Measurements from ENCODE around the gene SPTBN5. TPM values are rescaled to one million over a fixed set of nuclear protein-coding genes. Genes with fewer than 3 reads are reported as not detected.

Gene SPTBN5
- total RNA-seq, 8 experiments from 2014 or later: 0.18 to 2.3 (median 0.72) TPM

DNA sequence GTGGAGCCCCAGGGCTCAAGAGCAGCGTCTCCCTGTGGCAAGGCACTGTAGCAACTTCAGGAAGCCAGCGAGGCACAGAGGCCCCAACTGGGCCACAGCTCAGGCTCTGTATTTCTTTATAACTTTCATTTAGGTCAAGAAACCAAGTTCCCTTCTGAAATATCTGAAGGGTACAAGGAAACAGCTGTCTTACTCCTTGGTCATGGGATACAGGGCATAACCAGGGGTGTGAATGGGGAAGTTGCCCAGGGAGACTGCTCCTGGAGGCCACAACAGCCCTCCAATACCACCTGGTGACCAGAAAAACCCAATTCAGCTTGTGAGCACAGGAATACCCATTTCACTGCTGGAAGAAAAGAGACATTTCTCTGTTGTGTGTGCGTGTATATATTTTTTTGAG, 13.3 kb upstream of the SPTBN5 start:
- ATAC-seq (replicated peaks in 6 of 8): no peak
- Histone ChIP-seq H3K4me1 (replicated peaks in 1 of 2) (no peaks in the 10 kb centered on the region), H3K4me3 (no peak overlapping the region), H3K27ac (no peak overlapping the region)
- in situ Hi-C loops (cut with MboI; ENCODE audit: low pct_unique_long_range_greater_than_20kb in 2 of 9, low sequenced_read_pairs in 9 of 9, unreplicated experiment in 9 of 9): no loop called here
- WGBS, 10 experiments: 82 to 100% (median 96%) methylated on average over 1 to 2 of the region's 3 CpGs; no CpG with 5 or more reads in 6 of the 10 experiments

DNA sequence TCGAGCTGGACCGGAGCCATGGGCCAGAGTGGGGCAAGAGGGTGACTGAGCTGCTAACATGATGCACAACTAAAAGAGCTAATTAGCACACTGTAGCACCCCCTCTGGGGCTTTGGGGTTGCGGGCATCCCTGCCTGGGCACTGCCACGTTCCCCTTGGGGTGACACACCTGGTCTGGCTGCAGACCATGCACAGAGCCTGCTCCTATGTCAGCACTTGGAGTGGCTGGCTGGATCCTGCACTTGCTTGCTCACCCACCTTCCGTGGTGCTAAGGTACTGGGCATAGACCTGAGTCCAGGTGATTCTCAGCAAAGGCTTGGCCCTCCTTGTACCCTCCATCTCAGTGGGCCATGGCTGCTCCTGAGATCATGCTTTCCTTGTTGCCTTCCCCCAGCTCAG, 12.8 kb upstream of the SPTBN5 start:
- no peaks in the 10 kb centered on the region for H3K4me1 ChIP-seq (replicated peaks in 1 of 2)
- WGBS, 10 experiments: 60 to 100% (median 96%) methylated on average over 1 to 3 of the region's 5 CpGs; no CpG with 5 or more reads in 6 of the 10 experiments
- in situ Hi-C loops (cut with MboI; ENCODE audit: low pct_unique_long_range_greater_than_20kb in 2 of 9, low sequenced_read_pairs in 9 of 9, unreplicated experiment in 9 of 9): no loop called here
- no peak overlapping the region for H3K27ac ChIP-seq
- no peak overlapping the region for H3K4me3 ChIP-seq
- no peak for ATAC-seq (replicated peaks in 6 of 8)

DNA sequence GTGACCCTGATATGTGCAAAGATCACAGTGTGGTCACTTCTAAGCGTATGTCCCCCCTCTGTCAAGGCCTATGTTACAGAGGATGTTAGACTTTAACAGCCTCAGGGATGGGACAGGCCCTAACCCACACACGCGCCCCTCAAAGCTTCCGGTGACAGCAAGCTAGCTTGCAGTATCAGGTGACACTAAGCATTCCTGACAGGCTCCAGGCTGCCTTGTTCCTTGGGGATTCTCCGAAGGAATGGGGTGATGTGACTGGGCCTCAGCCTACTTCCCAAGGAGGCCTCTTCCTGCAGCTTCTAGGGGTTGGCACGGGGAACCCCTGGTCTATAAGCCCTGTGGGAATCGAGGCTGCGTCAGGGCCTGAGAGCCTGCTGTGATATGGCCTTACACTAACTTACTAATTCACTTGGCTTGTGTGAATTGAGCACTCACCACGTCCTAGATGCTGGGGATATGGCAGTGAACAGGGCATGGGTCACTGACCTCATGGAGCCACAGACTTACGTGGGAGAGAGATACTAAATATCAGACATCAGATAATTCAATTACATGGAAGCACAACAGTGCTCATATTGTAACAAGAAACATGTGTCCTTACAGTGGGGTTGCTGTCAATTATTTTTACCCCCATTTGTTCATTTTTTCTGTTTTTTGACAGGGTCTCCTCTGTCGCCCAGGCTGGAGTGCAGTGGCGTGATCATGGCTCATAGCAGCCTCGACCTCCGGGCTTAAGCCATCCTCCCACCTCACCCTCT, 11.4 kb upstream of the SPTBN5 start:
- WGBS, 10 experiments: 53 to 100% (median 87%) methylated on average over 1 to 13 of the region's 14 CpGs; no CpG with 5 or more reads in 2 of the 10 experiments
- H3K4me3 ChIP-seq: no peak overlapping the region
- H3K27ac ChIP-seq: no peak overlapping the region
- no peaks in the 10 kb centered on the region for H3K4me1 ChIP-seq (replicated peaks in 1 of 2)
- in situ Hi-C loops (cut with MboI; ENCODE audit: low pct_unique_long_range_greater_than_20kb in 2 of 9, low sequenced_read_pairs in 9 of 9, unreplicated experiment in 9 of 9): no loop called here
- ATAC-seq (replicated peaks in 6 of 8): peak in 5 of 8 experiments; percentile 9 to 23 (median 17)

DNA sequence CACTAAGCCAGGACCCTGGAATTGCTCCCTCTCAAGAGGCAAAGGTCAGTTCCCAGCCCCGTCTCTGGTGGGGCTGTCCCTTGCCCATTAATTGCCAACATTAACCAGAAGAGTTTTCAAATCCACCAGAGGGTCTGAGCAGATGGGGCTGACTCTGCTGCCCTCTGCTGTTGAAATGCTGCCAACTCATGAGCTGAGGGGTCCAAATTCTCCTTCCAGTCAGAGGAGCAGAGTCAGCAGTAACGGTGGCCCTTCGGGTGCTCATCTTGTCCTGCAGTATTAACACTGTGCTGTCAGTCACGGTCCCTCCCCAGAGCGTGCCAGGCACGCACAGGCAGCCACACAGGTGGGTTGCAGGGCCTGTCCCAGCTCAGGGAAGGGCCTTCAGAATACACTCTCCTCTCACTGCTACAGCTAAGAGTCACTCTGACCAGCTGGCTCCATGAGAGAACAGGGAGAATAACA, 10.7 kb upstream of the SPTBN5 start:
- peak; percentile 78 to 95 (median 85) for ATAC-seq (replicated peaks in 6 of 8)
- in situ Hi-C loops (cut with MboI; ENCODE audit: low pct_unique_long_range_greater_than_20kb in 2 of 9, low sequenced_read_pairs in 9 of 9, unreplicated experiment in 9 of 9): no loop called here
- no peak overlapping the region for H3K27ac ChIP-seq

DNA sequence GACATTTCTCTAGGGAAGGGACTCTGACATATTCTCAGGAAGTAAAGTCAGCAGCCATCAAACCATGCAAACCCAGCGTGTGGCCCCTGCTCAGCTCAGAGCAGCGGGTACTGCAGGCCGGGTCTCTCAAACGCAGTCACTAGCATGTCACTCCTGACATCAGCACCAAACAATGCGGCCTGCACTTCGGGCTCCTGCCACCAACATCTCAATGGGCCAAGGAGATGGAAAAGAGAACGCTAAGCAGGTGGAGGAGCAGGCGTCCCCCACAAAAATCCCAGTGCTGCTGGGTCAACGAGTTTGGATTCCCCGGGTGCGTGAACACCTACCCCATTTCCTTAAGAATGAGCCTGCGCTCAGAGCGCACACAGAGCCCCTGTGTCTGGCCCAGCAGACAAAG, 9.9 kb upstream of the SPTBN5 start:
- Histone ChIP-seq H3K4me1 (replicated peaks in 1 of 2) (no peaks in the 10 kb centered on the region), H3K27ac (no peak overlapping the region), H3K4me3 (no peak overlapping the region)
- ATAC-seq (replicated peaks in 6 of 8): no peak
- in situ Hi-C loops (cut with MboI; ENCODE audit: low pct_unique_long_range_greater_than_20kb in 2 of 9, low sequenced_read_pairs in 9 of 9, unreplicated experiment in 9 of 9): no loop called here
- 40 to 100% (median 89%) methylated on average over 1 to 7 of the region's 13 CpGs; no CpG with 5 or more reads in 4 of the 10 experiments for WGBS, 10 experiments

More for the DNA sequence above, 10.7 kb upstream of the SPTBN5 start:
- WGBS, 10 experiments: 3 to 20% (median 10%) methylated on average over 1 to 5 of the region's 6 CpGs; no CpG with 5 or more reads in 7 of the 10 experiments
- H3K4me1 ChIP-seq (replicated peaks in 1 of 2): no peaks in the 10 kb centered on the region
- H3K4me3 ChIP-seq: no peak overlapping the region

DNA sequence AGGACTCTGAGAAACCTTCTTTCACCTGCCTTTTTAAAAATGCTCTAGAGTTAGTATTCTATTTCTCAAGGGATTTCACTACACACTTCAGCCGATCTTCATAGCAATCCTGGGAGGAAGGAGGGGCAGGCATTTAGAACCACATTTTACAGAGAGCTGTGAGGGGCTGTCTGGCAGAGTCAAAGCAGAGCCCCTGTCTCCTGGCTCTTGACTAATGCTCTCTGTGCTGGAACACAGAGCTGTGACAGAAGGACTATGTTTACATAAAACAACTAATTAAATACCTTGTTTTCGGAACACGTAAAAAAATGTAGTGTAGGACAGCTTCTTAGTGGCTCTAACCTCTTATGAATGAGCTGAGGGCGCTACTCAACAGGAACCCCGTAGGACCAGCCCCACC, 7.6 kb upstream of the SPTBN5 start:
- H3K4me3 ChIP-seq: no peak overlapping the region
- no peak overlapping the region for H3K27ac ChIP-seq
- no peaks in the 10 kb centered on the region for H3K4me1 ChIP-seq (replicated peaks in 1 of 2)
- no peak for ATAC-seq (replicated peaks in 6 of 8)
- in situ Hi-C loops (cut with MboI; ENCODE audit: low pct_unique_long_range_greater_than_20kb in 2 of 9, low sequenced_read_pairs in 9 of 9, unreplicated experiment in 9 of 9): no loop called here
- 58 to 100% (median 87%) methylated on average over 2 to 5 of the region's 5 CpGs; no CpG with 5 or more reads in 3 of the 10 experiments for WGBS, 10 experiments

DNA sequence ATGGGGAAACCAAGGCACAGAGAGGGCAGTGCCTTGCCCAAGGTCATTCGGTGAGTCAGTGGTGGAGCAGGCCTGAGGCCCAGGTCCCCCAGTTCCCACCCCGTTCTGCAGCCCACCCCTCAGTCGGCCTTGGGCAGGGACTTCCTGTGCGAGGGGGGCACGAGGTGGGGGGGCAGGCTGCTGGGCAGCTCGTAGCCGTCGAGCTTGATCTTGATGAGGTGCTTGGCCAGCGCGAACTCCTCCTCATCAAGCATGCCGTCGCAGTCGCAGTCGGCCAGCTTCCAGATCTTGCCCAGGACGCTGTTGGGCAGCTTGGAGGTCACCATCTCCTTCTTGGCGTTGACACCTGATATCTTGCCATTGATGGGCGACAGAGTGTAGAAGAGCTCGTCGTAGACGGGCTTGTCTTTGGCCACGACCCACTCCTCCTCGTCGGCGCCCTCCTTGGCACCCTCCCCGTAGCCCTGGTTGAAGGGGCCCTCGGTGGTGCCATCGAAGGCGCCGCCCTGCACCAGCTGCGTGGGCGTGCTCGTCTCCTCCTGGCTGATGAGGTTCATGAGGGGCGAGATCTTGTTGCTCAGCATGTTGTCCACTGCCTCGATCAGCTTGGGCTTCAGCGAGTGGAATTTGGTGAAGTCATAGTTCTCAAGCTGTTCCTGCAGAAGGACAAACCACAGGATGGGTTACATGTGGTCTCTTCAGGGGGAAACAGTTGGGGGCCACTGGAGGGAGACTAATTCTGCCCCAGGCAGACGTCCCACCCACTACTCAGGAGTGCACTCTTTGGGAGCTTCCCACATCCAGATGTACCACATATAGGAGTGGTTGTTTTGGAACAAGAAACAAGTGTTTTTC, 6.9 kb upstream of the SPTBN5 start:
- in situ Hi-C loops (cut with MboI; ENCODE audit: low pct_unique_long_range_greater_than_20kb in 2 of 9, low sequenced_read_pairs in 9 of 9, unreplicated experiment in 9 of 9): no loop called here
- 60 to 100% (median 97%) methylated on average over 2 to 6 of the region's 36 CpGs; no CpG with 5 or more reads in 4 of the 10 experiments for WGBS, 10 experiments
- Histone ChIP-seq H3K4me3 (no peak overlapping the region), H3K27ac (no peak overlapping the region), H3K4me1 (replicated peaks in 1 of 2) (no peaks in the 10 kb centered on the region)
- no peak for ATAC-seq (replicated peaks in 6 of 8)

DNA sequence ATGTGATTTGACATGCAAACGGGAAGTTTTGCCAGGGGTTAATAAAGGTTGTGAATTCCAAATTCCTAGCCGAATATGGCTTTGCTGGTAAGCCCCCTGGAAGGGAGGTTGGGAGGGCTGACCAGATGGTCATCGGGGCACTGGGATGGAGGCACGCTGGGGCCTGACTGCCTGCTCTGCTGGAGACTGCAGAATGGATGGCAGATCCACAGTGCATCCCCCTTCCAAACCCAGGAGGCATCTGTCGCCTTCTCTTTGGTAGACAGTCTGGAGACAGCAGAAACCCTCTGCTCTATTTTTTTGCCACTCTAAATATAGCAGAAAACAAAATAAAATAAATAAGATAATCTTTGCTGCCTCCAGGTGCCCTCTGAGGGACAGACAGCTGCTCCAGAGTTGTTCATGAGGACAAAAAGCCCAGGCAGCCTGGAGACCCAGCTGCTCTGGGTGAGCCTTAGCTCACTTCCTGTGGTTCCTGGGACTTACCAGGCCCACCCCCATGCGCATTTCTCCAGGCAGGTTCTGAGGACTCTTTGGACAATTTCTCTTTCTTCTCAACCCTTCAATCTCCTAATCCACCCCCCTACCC, 6.1 kb upstream of the SPTBN5 start:
- H3K4me3 ChIP-seq: no peak overlapping the region
- 50 to 100% (median 67%) methylated on average over 1 to 5 of the region's 6 CpGs; no CpG with 5 or more reads in 3 of the 10 experiments for WGBS, 10 experiments
- H3K27ac ChIP-seq: no peak overlapping the region
- in situ Hi-C loops (cut with MboI; ENCODE audit: low pct_unique_long_range_greater_than_20kb in 2 of 9, low sequenced_read_pairs in 9 of 9, unreplicated experiment in 9 of 9): no loop called here
- peak in 1 of 8 experiments; percentile 12 for ATAC-seq (replicated peaks in 6 of 8)
- no peaks in the 10 kb centered on the region for H3K4me1 ChIP-seq (replicated peaks in 1 of 2)

DNA sequence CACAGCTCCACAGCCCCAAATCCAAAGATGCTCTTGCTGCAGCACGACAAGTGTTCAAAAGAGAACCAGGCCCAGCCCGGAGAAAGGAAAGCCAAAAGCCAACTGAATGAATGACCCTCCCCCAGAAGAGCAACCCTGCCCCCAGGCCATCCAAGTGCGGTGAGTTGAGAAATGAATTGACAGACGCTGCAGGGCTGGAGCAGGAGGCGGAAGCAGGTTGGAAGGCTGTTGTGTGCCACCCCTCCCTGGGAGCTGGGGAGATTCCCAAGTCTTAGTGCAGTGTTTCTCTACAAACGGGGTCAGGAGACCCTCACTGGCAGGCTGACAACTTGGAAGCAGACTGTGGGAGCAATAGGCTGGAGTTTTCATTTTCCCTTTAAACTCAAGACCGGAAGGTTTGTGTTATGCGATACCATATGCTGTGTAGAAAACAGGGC, 3.5 kb upstream of the SPTBN5 start:
- H3K27ac ChIP-seq: no peak overlapping the region
- in situ Hi-C loops (cut with MboI; ENCODE audit: low pct_unique_long_range_greater_than_20kb in 2 of 9, low sequenced_read_pairs in 9 of 9, unreplicated experiment in 9 of 9): no loop called here
- no peak overlapping the region for H3K4me3 ChIP-seq
- ATAC-seq (replicated peaks in 6 of 8): no peak
- 50 to 100% (median 68%) methylated on average over 1 to 7 of the region's 8 CpGs; no CpG with 5 or more reads in 4 of the 10 experiments for WGBS, 10 experiments
- peaks cover 0 to 4% of the 10 kb centered on the region in 2 donors for H3K4me1 ChIP-seq (replicated peaks in 1 of 2)

DNA sequence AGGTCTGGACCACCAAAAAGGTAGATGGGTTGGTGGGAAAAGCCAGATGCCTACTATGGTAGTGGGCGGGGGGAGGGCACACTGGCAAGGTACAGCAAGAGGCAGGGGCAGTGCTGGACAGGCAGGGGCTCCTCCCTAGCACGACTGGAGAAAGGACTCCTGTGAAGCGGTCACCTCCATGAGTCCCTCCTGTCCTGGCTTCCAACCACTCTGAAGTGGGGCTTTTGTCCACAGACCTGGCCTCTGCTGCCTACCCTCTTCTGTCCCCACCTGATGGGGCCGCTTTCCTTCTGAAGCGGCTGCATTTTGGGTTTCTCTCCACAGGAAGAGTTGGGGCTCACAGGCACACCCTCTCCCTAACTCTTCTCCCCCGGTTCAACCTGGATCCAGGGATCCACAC, 2.7 kb upstream of the SPTBN5 start:
- H3K4me3 ChIP-seq: no peak overlapping the region
- in situ Hi-C loops (cut with MboI; ENCODE audit: low pct_unique_long_range_greater_than_20kb in 2 of 9, low sequenced_read_pairs in 9 of 9, unreplicated experiment in 9 of 9): no loop called here
- no peak for ATAC-seq (replicated peaks in 6 of 8)
- H3K27ac ChIP-seq: no peak overlapping the region
- H3K4me1 ChIP-seq (replicated peaks in 1 of 2): peaks cover 2 to 7% of the 10 kb centered on the region in 2 donors
- 57 to 100% (median 100%) methylated on average over 1 to 3 of the region's 6 CpGs; no CpG with 5 or more reads in 1 of the 10 experiments for WGBS, 10 experiments

DNA sequence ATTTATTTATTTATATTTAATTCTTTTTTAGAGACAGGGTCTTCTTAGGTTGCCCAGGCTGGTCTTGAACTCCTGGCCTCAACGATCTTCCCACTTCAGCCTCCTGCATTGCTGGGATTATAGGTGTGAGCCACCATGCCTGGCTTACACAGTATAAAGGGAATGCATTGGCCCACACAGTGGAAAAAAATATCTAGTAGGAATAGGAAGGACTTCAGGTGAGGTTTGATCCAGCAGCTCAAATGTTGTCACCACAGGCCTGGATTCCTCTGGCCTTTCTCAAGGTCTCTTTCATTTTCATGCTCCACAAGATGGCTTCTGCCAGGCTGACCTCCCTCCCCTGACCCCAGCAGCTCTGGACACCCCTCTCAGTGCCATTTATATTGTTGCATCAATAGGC, 2.1 kb upstream of the SPTBN5 start:
- WGBS, 10 experiments: 89 to 100% methylated on average over 1 of the region's 1 CpG; no CpG with 5 or more reads in 8 of the 10 experiments
- Histone ChIP-seq H3K27ac (no peak overlapping the region), H3K4me3 (no peak overlapping the region), H3K4me1 (replicated peaks in 1 of 2) (peaks cover 8 to 13% of the 10 kb centered on the region in 2 donors)
- in situ Hi-C loops (cut with MboI; ENCODE audit: low pct_unique_long_range_greater_than_20kb in 2 of 9, low sequenced_read_pairs in 9 of 9, unreplicated experiment in 9 of 9): no loop called here
- no peak for ATAC-seq (replicated peaks in 6 of 8)

DNA sequence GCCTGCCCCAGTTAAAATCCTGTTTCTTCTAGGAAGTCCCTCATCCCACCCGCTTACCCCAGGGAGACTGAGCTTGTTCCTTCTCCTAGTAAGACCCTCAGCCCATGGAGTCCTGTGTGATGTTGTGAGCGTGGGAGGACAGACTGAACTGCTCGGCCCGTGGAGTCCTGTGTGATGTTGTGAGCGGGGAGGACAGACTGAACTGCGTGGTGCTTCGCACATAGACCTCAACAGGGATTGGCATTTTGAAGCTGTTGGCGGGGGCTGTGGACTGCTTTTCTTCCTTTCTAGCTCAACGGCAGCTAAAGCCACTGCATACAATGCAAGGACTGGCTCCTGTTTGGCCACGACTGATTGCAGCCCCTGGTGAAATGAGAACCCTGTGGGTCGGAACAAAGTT, 1.6 kb upstream of the SPTBN5 start:
- Histone ChIP-seq H3K4me3 (no peak overlapping the region), H3K4me1 (replicated peaks in 1 of 2) (peaks cover 11 to 16% of the 10 kb centered on the region in 2 donors), H3K27ac (no peak overlapping the region)
- 90 to 100% (median 96%) methylated on average over 1 to 7 of the region's 11 CpGs; no CpG with 5 or more reads in 2 of the 10 experiments for WGBS, 10 experiments
- ATAC-seq (replicated peaks in 6 of 8): no peak
- in situ Hi-C loops (cut with MboI; ENCODE audit: low pct_unique_long_range_greater_than_20kb in 2 of 9, low sequenced_read_pairs in 9 of 9, unreplicated experiment in 9 of 9): no loop called here
